HepG2 (cell line): ENCODE data around the gene NPAS2. TPM values are rescaled to one million over a fixed set of nuclear protein-coding genes. Genes with fewer than 3 reads are reported as not detected.

Experiments used
- ATAC-seq: fragments of 200-7000 bp; cut with Tn5 transposase; 3 replicates; pipeline ENCODE4 v1.9.1; 2020; ENCODE audit warnings: mild to moderate bottlenecking, moderate library complexity
- BruUV-seq: library from RNA; stranded (reverse); fragments of 400-500 nt; replicated peaks from 2 replicates; lab custom pipeline; 2021; lab: Mats Ljungman, UMichigan
- CTCF ChIA-PET: fragments of 300-600 bp; formaldehyde crosslinking; extraction: SDS; loops from one replicate; lab custom pipeline; 2021; ENCODE audit warnings: low total read pairs, inconsistent platforms, low intra/inter-chr PET ratio; lab: Yijun Ruan, JAX
- POLR2A ChIA-PET: fragments of 350-600 bp; sonication (Branson Sonifier 250); formaldehyde crosslinking; loops from one replicate; lab custom pipeline; 2020; ENCODE audit warnings: antibody characterized with exemption, inconsistent platforms; lab: Yijun Ruan, JAX
- DNase-seq: peaks from one replicate; pipeline ENCODE4 v3.0.0-alpha.2; 2015; ENCODE audit warnings: low spot score
- FAIRE-seq: peaks from 3 replicates; lab custom pipeline; 2011; peaks lifted over from hg19 to GRCh38; lab: Jason Lieb, UNC
- H2AFZ ChIP-seq: one replicate; pipeline ENCODE4 v1.6.1; 2011; ENCODE audit warnings: low read length, inconsistent platforms
- H3K27ac ChIP-seq: fragments of 300-600 bp; 3 replicates; pipeline ENCODE4 v1.8.0; 2011; ENCODE audit warnings: mixed run types, mild to moderate bottlenecking, mixed read lengths, low read length, inconsistent platforms; ENCODE audit not compliant: insufficient read depth; ENCODE audit errors: extremely low read length
- H3K27me3 ChIP-seq, 2 experiments: fragments of 200-600 bp in 1 of 2; 2 replicates in 1 of 2; 3 replicates in 1 of 2; pipeline versions ENCODE4 v1.6.0 to v1.8.0; 2011; ENCODE audit warnings: low read length in 2 of 2, mild to moderate bottlenecking in 2 of 2, moderate library complexity in 2 of 2, inconsistent platforms in 1 of 2; ENCODE audit not compliant: insufficient read depth in 2 of 2, control insufficient read depth in 1 of 2
- H3K36me3 ChIP-seq, 2 experiments: fragments of 200-600 bp in 1 of 2; replicated peaks in 1 of 2; 2 replicates in 1 of 2; 3 replicates in 1 of 2; pipeline versions ENCODE4 v1.5.1 to v1.8.0; 2011; ENCODE audit warnings: low read length in 2 of 2, inconsistent platforms in 1 of 2; ENCODE audit not compliant: insufficient read depth in 2 of 2, control insufficient read depth in 1 of 2
- H3K4me1 ChIP-seq: 2 replicates; pipeline ENCODE4 v1.5.1; 2012; ENCODE audit warnings: low read length, inconsistent platforms; ENCODE audit not compliant: insufficient read depth
- H3K4me2 ChIP-seq: 2 replicates; pipeline ENCODE4 v1.6.0; 2011; ENCODE audit warnings: low read depth, low read length, inconsistent platforms
- H3K4me3 ChIP-seq, 3 experiments: fragments of 200-600 bp in 1 of 3; sonication (generic), shearing (Covaris generic) in 1 of 3; replicated peaks in 1 of 3; 2 replicates each; pipeline ENCODE4 v1.5.1; 2011 to 2016; ENCODE audit warnings: low read length in 3 of 3, inconsistent platforms in 2 of 3, low read depth in 2 of 3, mild to moderate bottlenecking in 2 of 3, control low read depth in 1 of 3, mixed read lengths in 1 of 3; ENCODE audit not compliant: insufficient read depth in 1 of 3
- H3K79me2 ChIP-seq: one replicate; pipeline ENCODE4 v1.6.1; 2011; ENCODE audit warnings: low read length, inconsistent platforms; ENCODE audit not compliant: insufficient read depth
- H3K9ac ChIP-seq: 2 replicates; pipeline ENCODE4 v1.6.0; 2011; ENCODE audit warnings: mild to moderate bottlenecking, low read depth, low read length, inconsistent platforms; ENCODE audit not compliant: insufficient read depth
- H3K9me3 ChIP-seq: 2 replicates; pipeline ENCODE4 v1.5.1; 2012; ENCODE audit warnings: mild to moderate bottlenecking, low read length
- H4K20me1 ChIP-seq: 2 replicates; pipeline ENCODE4 v1.6.0; 2011; ENCODE audit warnings: inconsistent platforms, mild to moderate bottlenecking, low read length, moderate library complexity; ENCODE audit not compliant: insufficient read depth
- FOXA1 ChIP-seq, 2 experiments: fragments of 450-650 bp in 1 of 2; sonication (generic) in 1 of 2; formaldehyde crosslinking in 1 of 2; IDR thresholded peaks; 2 replicates each; pipeline versions ENCODE4 v1.4.0 to v1.6.1; 2016 to 2020; ENCODE audit warnings: missing genetic modification reagents in 1 of 2
- MIXL1 ChIP-seq: IDR thresholded peaks from 2 replicates; pipeline ENCODE4 v1.6.1; 2016
- PRDM4 ChIP-seq: sonication (generic); formaldehyde crosslinking; IDR thresholded peaks from 2 replicates; pipeline ENCODE4 v1.9.0; 2021; ENCODE audit warnings: missing genetic modification reagents, borderline replicate concordance
- THAP9 ChIP-seq: sonication (generic); formaldehyde crosslinking; IDR thresholded peaks from 2 replicates; pipeline ENCODE4; 2020; ENCODE audit warnings: missing genetic modification reagents, mild to moderate bottlenecking, borderline replicate concordance
- TRIM22 ChIP-seq: fragments of 450-650 bp; IDR thresholded peaks from 2 replicates; pipeline ENCODE4 v1.6.1; 2017
- ZHX1 ChIP-seq: sonication (generic); formaldehyde crosslinking; IDR thresholded peaks from 2 replicates; pipeline ENCODE4 v1.8.1; 2022; ENCODE audit warnings: low read depth, mild to moderate bottlenecking, missing genetic modification reagents
- WGBS: methylation state at CpG from one replicate; pipeline ENCODE4 v1.1.6; 2017; ENCODE audit warnings: low lambda C conversion rate; 5-methylcytosine and 5-hydroxymethylcytosine counted together
- in situ Hi-C: cut with HindIII; loops from 2 replicates; pipeline ENCODE4 v1.10.0; 2017; ENCODE audit warnings: low pct_unique_long_range_greater_than_20kb; ENCODE audit not compliant: extremely low pct_ligation_motif_present
- intact Hi-C: fragments of 100-400 bp; cut with micrococcal nuclease; formaldehyde crosslinking; loops from one replicate; pipeline ENCODE4 v1.10.0; 2022; ENCODE audit not compliant: unreplicated experiment
- polyA plus RNA-seq, 8 experiments: library from polyadenylated mRNA; depleted of rRNA in 3 of 8; stranded (reverse) in 7 of 8; unstranded in 1 of 8; fragments of >200 nt; fragmentation: Illumina TruSeq in 4 of 8; extraction: Trizol in 4 of 8; gene quantifications; 2 replicates each; pipeline versions ENCODE4 v1.2.1 to v1.2.3, GENCODE V29; 2011 to 2016; ENCODE audit warnings: low read depth in 4 of 8, missing spikeins in 1 of 8, mixed read lengths in 1 of 8; ENCODE audit not compliant: insufficient read depth in 1 of 8
- total RNA-seq, 5 experiments: library from RNA; depleted of rRNA; stranded (reverse); fragments of >200 nt; fragmentation: Illumina TruSeq; extraction: Trizol; gene quantifications; 2 replicates each; pipeline ENCODE4 v1.2.3, GENCODE V29; 2016; ENCODE audit warnings: low read depth in 1 of 5

NPAS2 gene
- total and polyA plus RNA-seq, 2 of the 13 experiments (the other 11 are each of a cell fraction or from before 2014, with no cell fraction given) = 14.8 to 37.5 TPM

GRCh38 chr2:100909534-100910081 is 89.7 kb downstream of the NPAS2 start (continued):
- TF ChIP-seq PRDM4 (CRISPR knock-in tag) (no peak), TRIM22 (no peak)

- H3K4me3 ChIP-seq = no peak overlapping the region
- no peak for ATAC-seq
- H2AFZ ChIP-seq = no peak overlapping the region
- H4K20me1 ChIP-seq = peaks cover 5% of the 10 kb centered on the region; the same call in 1 of the 2 replicates
- no peak overlapping the region for H3K9ac ChIP-seq
- no peaks in the 10 kb centered on the region for H3K9me3 ChIP-seq
- intact Hi-C loops = no loop called here
- no peaks in the 10 kb centered on the region for H3K4me1 ChIP-seq
- in situ Hi-C loops = no loop called here
- ChIA-PET POLR2A (no interaction called here), CTCF (no interaction called here)
- no peaks in the 10 kb centered on the region for H3K79me2 ChIP-seq
- 97% methylated on average over 3 of the region's 3 CpGs for WGBS
- H3K36me3 ChIP-seq = peaks cover 38 to 66% of the 10 kb centered on the region in 2 experiments
- no peak overlapping the region for H3K27ac ChIP-seq
- TF ChIP-seq THAP9 (no peak), FOXA1 (IDR thresholded peaks at IDR 0.05) (no peak), FOXA1 (CRISPR knock-in tag; IDR thresholded peaks at IDR 0.05) (no peak), MIXL1 (CRISPR knock-in tag) (no peak), ZHX1 (CRISPR knock-in tag) (no peak)
- TF ChIP-seq, all 625 proteins: peak for 0
- H3K4me2 ChIP-seq = no peak overlapping the region
- no TSS peak for BruUV-seq
- no peaks in the 10 kb centered on the region for H3K27me3 ChIP-seq
- FAIRE-seq = no peak
- no peak for DNase-seq
Observed at GRCh38 chr2:100910111-100910510, 90.2 kb downstream of the NPAS2 start.
